GM23248 (cell line): ENCODE data around the gene TFIP11.

ENCODE experiments used
- EZH2 ChIP-seq: fragments of 200-600 bp; sonication (generic); IDR thresholded peaks from 2 replicates; pipeline ENCODE4 v1.6.1; 2018; ENCODE audit warnings: antibody characterized with exemption, mild to moderate bottlenecking; ENCODE audit not compliant: insufficient read depth, poor library complexity, severe bottlenecking
- EZH2phosphoT487 ChIP-seq: fragments of 200-600 bp; sonication (generic); IDR thresholded peaks from 2 replicates; pipeline ENCODE4 v1.6.1; 2018; ENCODE audit warnings: antibody characterized with exemption, moderate library complexity, mild to moderate bottlenecking, low read depth; ENCODE audit not compliant: insufficient read depth

DNA sequence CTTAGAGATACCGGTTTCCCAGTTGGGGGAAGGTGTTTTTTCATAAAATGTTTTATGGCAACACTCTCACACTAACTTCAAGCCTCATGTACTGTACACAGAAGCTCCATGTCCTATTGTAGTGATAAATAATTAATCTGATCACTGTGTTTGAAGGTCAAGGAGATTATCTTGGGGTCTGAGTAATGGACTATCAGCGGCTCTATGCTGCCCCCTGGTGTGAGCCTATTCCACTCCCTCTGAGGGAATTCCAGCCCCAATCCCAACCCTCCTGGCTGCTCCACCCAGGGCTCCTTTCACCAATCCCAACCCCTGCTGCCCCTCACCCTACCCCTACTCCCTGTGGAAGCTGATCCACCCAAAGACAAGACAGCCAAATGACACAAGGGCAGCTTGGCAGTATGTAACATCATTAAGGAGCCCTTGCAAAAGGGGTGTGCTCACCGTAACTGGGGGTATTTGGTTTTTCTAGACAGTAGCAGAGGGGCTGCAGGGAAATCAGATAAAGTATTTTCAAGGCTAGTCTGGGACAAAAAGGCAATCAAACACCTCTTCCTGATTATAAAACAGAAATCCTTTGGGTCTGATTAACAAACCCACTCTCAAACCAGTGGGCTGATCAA lies 51.0 kb downstream of the TFIP11 start:
- TF ChIP-seq EZH2 (no peak), EZH2phosphoT487 (no peak)
